Right lobe of liver (tissue), 6 donors: ENCODE data around the gene CASP7. TPM values are rescaled to one million over a fixed set of nuclear protein-coding genes. Genes with fewer than 3 reads are reported as not detected.
A peak's percentile ranks its signal among the peaks of the same experiment; 100 is the strongest.

ENCODE experiments used
- ATAC-seq, 4 donors: fragments of 200-7000 bp; cut with Tn5 transposase; one replicate each; pipeline ENCODE4 v1.9.1; 2020; ENCODE audit warnings: mild to moderate bottlenecking in 4 of 4, moderate library complexity in 4 of 4
- DNase-seq, 3 donors: peaks; one replicate each; pipeline ENCODE4 v3.0.0-alpha.2; 2020
- H3K27ac ChIP-seq, 3 donors: fragments of 200-600 bp; one replicate each; pipeline ENCODE4 v1.8.0; 2022
- H3K27me3 ChIP-seq, 2 donors: fragments of 200-600 bp; one replicate each; pipeline ENCODE4 v1.8.0; 2022
- H3K36me3 ChIP-seq, 4 donors: fragments of 200-600 bp; sonication (generic) in 1 of 4; one replicate each; pipeline versions ENCODE4 v1.5.1 to v1.8.0; 2017 to 2022; ENCODE audit warnings: control low read depth in 1 of 4
- H3K4me1 ChIP-seq, 4 donors: fragments of 200-600 bp; sonication (generic) in 1 of 4; one replicate each; pipeline versions ENCODE4 v1.5.1 to v1.8.0; 2017 to 2022; ENCODE audit warnings: control low read depth in 1 of 4
- H3K4me3 ChIP-seq, 3 donors: fragments of 200-600 bp; one replicate each; pipeline ENCODE4 v1.8.0; 2022
- H3K9me3 ChIP-seq, 4 donors: fragments of 200-600 bp; sonication (generic) in 1 of 4; one replicate each; pipeline versions ENCODE4 v1.5.1 to v1.8.0; 2017 to 2022; ENCODE audit warnings: control low read depth in 1 of 4
- CTCF ChIP-seq, 4 donors: fragments of 200-600 bp in 3 of 4; fragments of 450-650 bp in 1 of 4; IDR thresholded peaks; one replicate each; pipeline versions ENCODE4 v1.5.1 to v1.8.0; 2016 to 2022; ENCODE audit warnings: antibody characterized with exemption in 4 of 4, mild to moderate bottlenecking in 2 of 4
- POLR2A ChIP-seq: fragments of 450-650 bp; IDR thresholded peaks from one replicate; pipeline ENCODE4 v1.6.1; 2017; ENCODE audit warnings: antibody characterized with exemption, mild to moderate bottlenecking
- WGBS: methylation state at CpG from one replicate; pipeline ENCODE4 v1.1.6; 2018; ENCODE audit warnings: low coverage, low lambda C conversion rate; ENCODE audit not compliant: insufficient coverage; ENCODE audit errors: missing lambda C conversion rate; 5-methylcytosine and 5-hydroxymethylcytosine counted together
- intact Hi-C, 2 donors: fragments of 100-400 bp; cut with DNase I; formaldehyde crosslinking; loops; one replicate each; pipeline versions ENCODE4 v1.11.2 to v1.14.1; 2022
- total RNA-seq, 6 experiments: library from RNA; depleted of rRNA in 2 of 6; stranded (reverse); fragments of >200 nt in 2 of 6; fragmentation: NEBNext Ultra II Directional in 3 of 6; extraction: Animal tissue kit (Norgen Biotek cat#: 25700) in 3 of 6; gene quantifications; one replicate each; pipeline versions ENCODE4 v1.1.0 to v1.2.4, GENCODE V29; 2016 to 2023
- donor health status: DM: no; HTN: yes; CAD: no.
- donor health status: DM: no; HTN: no; CAD: no.
- donor health status: DM: no; HTN: no; CAD: no.
- donor health status: DM: no; HTN: yes; CAD: no.
- donor health status: DM: no; HTN: yes; CAD: no.

CASP7 gene
- total RNA-seq, 6 experiments from 2014 or later = 9.5 to 24.7 (median 12.4) TPM

- ATAC-seq (no peak), DNase-seq (no peak)
- no peak overlapping the region for H3K27ac ChIP-seq
- 90% methylated on average over 2 of the region's 3 CpGs for WGBS
- no peaks in the 10 kb centered on the region for H3K4me1 ChIP-seq
- no peaks in the 10 kb centered on the region for H3K9me3 ChIP-seq
- no peak for TF ChIP-seq CTCF (IDR thresholded peaks at IDR 0.05)
- no peak for TF ChIP-seq POLR2A
- no peak overlapping the region for H3K4me3 ChIP-seq
- intact Hi-C loops = no loop called here
- H3K36me3 ChIP-seq = no peaks in the 10 kb centered on the region
- H3K27me3 ChIP-seq = no peaks in the 10 kb centered on the region
Observed at GRCh38 chr10:113754125-113754524, 74.4 kb downstream of the CASP7 start.

- H3K4me1 ChIP-seq = no peaks in the 10 kb centered on the region
- intact Hi-C loops = no loop called here
- no peaks in the 10 kb centered on the region for H3K9me3 ChIP-seq
- ATAC-seq = peak in 2 of 4 donors; percentile 26 to 34
- 55% methylated on average over 7 of the region's 9 CpGs for WGBS
- H3K36me3 ChIP-seq = no peaks in the 10 kb centered on the region
- H3K27ac ChIP-seq = no peak overlapping the region
- TF ChIP-seq CTCF (IDR thresholded peaks at IDR 0.05) = no peak
- no peak for TF ChIP-seq POLR2A
- H3K27me3 ChIP-seq = no peaks in the 10 kb centered on the region
- DNase-seq = no peak
- no peak overlapping the region for H3K4me3 ChIP-seq
Observed at GRCh38 chr10:113754768-113755167, 75.1 kb downstream of the CASP7 start.

GRCh38 chr10:113756940-113757543 is 77.3 kb downstream of the CASP7 start:
- no peaks in the 10 kb centered on the region for H3K27me3 ChIP-seq
- WGBS = 87% methylated on average over 10 of the region's 12 CpGs
- H3K27ac ChIP-seq = no peak overlapping the region
- intact Hi-C loops = no loop called here
- H3K4me3 ChIP-seq = no peak overlapping the region
- H3K4me1 ChIP-seq = no peaks in the 10 kb centered on the region
- no peaks in the 10 kb centered on the region for H3K9me3 ChIP-seq
- no peaks in the 10 kb centered on the region for H3K36me3 ChIP-seq
- no peak for ATAC-seq
- no peak for DNase-seq
- TF ChIP-seq CTCF (IDR thresholded peaks at IDR 0.05) = no peak
- no peak for TF ChIP-seq POLR2A

- intact Hi-C loops = no loop called here
- H3K27ac ChIP-seq = no peak overlapping the region
- H3K9me3 ChIP-seq = no peaks in the 10 kb centered on the region
- no peaks in the 10 kb centered on the region for H3K4me1 ChIP-seq
- 18% methylated on average over 1 of the region's 1 CpG for WGBS
- TF ChIP-seq CTCF (IDR thresholded peaks at IDR 0.05) = no peak
- TF ChIP-seq POLR2A = no peak
- no peaks in the 10 kb centered on the region for H3K36me3 ChIP-seq
- ATAC-seq (no peak), DNase-seq (no peak)
- no peak overlapping the region for H3K4me3 ChIP-seq
- H3K27me3 ChIP-seq = no peaks in the 10 kb centered on the region
Observed at GRCh38 chr10:113762083-113762482, 82.4 kb downstream of the CASP7 start.

GRCh38 chr10:113764582-113764981 is 84.9 kb downstream of the CASP7 start:
- TF ChIP-seq POLR2A (no peak), CTCF (IDR thresholded peaks at IDR 0.05) (no peak)
- Histone ChIP-seq H3K27me3 (no peaks in the 10 kb centered on the region), H3K27ac (no peak overlapping the region), H3K9me3 (no peaks in the 10 kb centered on the region), H3K36me3 (no peaks in the 10 kb centered on the region), H3K4me1 (no peaks in the 10 kb centered on the region), H3K4me3 (no peak overlapping the region)
- intact Hi-C loops = no loop called here
- 67% methylated on average over 1 of the region's 1 CpG for WGBS
- no peak for DNase-seq
- no peak for ATAC-seq
